ENCODE measurements around the gene SCG3. TPM values are rescaled to one million over a fixed set of nuclear protein-coding genes. Genes with fewer than 3 reads are reported as not detected.

Gene SCG3
- total RNA-seq, 2 donors from 2014 or later, result 2.9 to 6.3 TPM

DNA sequence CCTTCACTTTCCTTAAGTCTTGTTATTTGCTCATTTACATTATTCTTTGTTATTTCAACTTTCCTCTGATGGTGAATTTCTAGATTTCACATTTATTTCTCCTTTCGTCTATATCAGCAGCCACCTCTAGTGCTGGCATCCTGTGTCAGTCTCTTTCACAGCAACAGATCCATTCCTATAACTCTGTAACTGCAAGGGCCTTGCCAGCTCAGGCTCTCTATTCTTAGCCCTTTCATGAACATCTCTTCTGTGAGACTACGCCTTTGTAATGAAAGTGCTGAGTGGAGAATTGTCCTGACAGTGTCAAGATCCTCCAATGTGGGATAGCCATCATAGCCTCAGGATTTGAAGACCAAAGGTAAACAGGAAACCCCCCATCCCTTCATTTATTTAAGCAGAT is 3.9 kb upstream of the SCG3 start:
- H3K4me1 ChIP-seq, result peaks cover 9% of the 10 kb centered on the region
- intact Hi-C loops (cut with DNase I), result no loop called here
- no peak for TF ChIP-seq POLR2A (IDR thresholded peaks at IDR 0.05)
- TF ChIP-seq, protein P1, sequence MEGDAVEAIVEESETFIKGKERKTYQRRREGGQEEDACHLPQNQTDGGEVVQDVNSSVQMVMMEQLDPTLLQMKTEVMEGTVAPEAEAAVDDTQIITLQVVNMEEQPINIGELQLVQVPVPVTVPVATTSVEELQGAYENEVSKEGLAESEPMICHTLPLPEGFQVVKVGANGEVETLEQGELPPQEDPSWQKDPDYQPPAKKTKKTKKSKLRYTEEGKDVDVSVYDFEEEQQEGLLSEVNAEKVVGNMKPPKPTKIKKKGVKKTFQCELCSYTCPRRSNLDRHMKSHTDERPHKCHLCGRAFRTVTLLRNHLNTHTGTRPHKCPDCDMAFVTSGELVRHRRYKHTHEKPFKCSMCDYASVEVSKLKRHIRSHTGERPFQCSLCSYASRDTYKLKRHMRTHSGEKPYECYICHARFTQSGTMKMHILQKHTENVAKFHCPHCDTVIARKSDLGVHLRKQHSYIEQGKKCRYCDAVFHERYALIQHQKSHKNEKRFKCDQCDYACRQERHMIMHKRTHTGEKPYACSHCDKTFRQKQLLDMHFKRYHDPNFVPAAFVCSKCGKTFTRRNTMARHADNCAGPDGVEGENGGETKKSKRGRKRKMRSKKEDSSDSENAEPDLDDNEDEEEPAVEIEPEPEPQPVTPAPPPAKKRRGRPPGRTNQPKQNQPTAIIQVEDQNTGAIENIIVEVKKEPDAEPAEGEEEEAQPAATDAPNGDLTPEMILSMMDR (IDR thresholded peaks at IDR 0.05), result no peak

DNA sequence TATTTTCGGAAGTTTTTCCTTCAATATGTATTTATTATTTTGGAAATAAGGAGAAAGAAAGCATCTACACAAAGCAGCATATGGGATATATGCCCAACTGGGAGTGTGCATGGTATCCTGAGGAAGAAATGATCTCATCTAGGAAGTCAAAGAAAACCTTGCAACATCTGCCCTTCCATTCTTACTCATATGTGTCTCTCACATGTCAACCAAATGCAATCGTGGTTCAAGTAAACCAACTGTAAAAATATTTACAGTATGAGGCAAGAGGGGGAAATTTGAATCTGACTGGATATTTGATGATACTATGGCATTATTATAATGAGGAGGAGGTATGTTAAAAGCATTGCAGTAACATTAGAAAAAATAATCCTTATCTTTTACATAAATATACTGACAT is 3.2 kb upstream of the SCG3 start:
- no peaks in the 10 kb centered on the region for H3K27me3 ChIP-seq
- H3K27ac ChIP-seq, result no peak overlapping the region
- ATAC-seq, result no peak
- no peak overlapping the region for H3K4me3 ChIP-seq
- intact Hi-C loops (cut with DNase I), result no loop called here
- TF ChIP-seq, protein P1 (IDR thresholded peaks at IDR 0.05), result no peak
- TF ChIP-seq POLR2A (IDR thresholded peaks at IDR 0.05), result no peak
- H3K9me3 ChIP-seq, result no peaks in the 10 kb centered on the region
- no peaks in the 10 kb centered on the region for H3K36me3 ChIP-seq (replicated peaks in 1 of 2; ENCODE audit: insufficient read depth in 1 of 2, low read depth in 2 of 2)
- peaks cover 9% of the 10 kb centered on the region for H3K4me1 ChIP-seq
- DNase-seq, result no peak
- WGBS, 2 donors, result 42 to 47% methylated on average over 2 of the region's 2 CpGs

More for the DNA sequence above, 3.9 kb upstream of the SCG3 start:
- no peak overlapping the region for H3K4me3 ChIP-seq
- H3K9me3 ChIP-seq, result no peaks in the 10 kb centered on the region
- H3K27me3 ChIP-seq, result no peaks in the 10 kb centered on the region
- no peaks in the 10 kb centered on the region for H3K36me3 ChIP-seq (replicated peaks in 1 of 2; ENCODE audit: insufficient read depth in 1 of 2, low read depth in 2 of 2)
- DNase-seq (no peak), ATAC-seq (no peak)
- WGBS, 2 donors, result 85% methylated on average over 2 of the region's 2 CpGs
- H3K27ac ChIP-seq, result no peak overlapping the region

DNA sequence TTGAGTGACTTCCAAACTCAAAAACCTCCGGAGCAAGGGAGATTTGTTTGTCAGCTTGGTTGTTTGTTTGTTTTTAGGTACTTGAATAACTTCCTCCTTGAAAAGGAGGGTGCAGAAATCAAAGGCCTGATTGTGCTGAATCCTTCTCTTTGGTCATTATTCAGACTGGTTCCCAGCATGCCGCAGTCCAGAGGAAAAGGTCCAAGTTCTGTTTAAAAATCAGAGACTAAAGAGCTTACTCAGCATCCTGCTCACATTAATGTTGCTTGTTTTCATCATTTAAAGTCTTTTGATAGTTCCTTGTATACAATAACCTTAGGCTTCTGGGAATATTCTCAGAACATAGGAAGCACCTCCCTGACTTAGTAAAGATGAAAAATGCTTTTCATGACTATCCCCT is 982 bp upstream of the SCG3 start:
- Histone ChIP-seq H3K27ac (no peak overlapping the region), H3K4me3 (no peak overlapping the region), H3K27me3 (no peaks in the 10 kb centered on the region), H3K36me3 (replicated peaks in 1 of 2; ENCODE audit: insufficient read depth in 1 of 2, low read depth in 2 of 2) (no peaks in the 10 kb centered on the region), H3K9me3 (no peaks in the 10 kb centered on the region), H3K4me1 (peaks cover 9% of the 10 kb centered on the region)
- intact Hi-C loops (cut with DNase I), result no loop called here
- DNase-seq (no peak), ATAC-seq (no peak)
- WGBS, 2 donors, result 33 to 40% methylated on average over 2 of the region's 2 CpGs
- TF ChIP-seq, protein P1 (IDR thresholded peaks at IDR 0.05), result no peak

DNA sequence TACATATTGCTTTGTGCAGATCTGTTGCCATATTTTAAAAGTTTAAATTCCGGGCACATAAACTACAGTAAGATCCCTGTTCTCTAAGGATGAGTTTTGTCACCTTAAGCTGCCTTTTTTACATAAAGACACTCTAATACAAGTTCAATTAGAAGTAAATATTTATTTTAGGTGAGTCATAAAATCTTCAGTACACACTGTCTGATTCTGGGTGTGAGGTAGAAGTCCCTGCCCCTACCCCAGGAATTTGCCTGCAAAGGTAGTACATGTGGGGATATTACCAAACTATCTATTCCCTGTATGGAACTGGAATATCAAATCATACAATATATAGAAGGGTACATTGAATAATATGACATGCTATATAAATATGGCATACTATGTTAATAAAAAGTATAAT is 6.3 kb downstream of the SCG3 start:
- 0% methylated on average over 1 of the region's 1 CpG for WGBS, 2 donors
- Histone ChIP-seq H3K4me3 (no peak overlapping the region), H3K27me3 (no peaks in the 10 kb centered on the region), H3K9me3 (no peaks in the 10 kb centered on the region), H3K27ac (no peak overlapping the region), H3K4me1 (no peaks in the 10 kb centered on the region), H3K36me3 (replicated peaks in 1 of 2; ENCODE audit: insufficient read depth in 1 of 2, low read depth in 2 of 2) (no peaks in the 10 kb centered on the region)
- intact Hi-C loops (cut with DNase I), result no loop called here
- DNase-seq, result no peak
- no peak for TF ChIP-seq POLR2A (IDR thresholded peaks at IDR 0.05)
- TF ChIP-seq, protein P1 (IDR thresholded peaks at IDR 0.05), result no peak
- ATAC-seq, result no peak

DNA sequence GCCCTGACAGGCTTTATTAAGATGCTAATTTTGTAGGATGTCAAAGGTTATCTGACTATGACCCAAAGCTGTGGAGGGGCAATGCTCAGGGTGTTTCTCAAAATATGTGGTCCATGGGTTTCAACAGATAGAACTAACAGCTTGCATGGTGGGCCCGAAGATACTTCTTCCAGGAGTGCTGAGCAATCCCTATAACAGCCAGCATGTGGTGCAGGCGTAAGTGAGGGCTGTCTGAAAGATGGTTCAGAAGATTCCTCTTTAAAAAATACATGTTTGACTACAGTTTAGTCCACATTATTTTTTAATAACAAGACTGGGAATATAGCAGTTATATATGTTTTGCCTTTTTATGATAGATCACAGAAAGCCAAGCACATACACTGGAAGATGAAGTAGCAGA is 7.6 kb downstream of the SCG3 start:
- ATAC-seq, result no peak
- intact Hi-C loops (cut with DNase I), result no loop called here

More for the DNA sequence above, 7.6 kb downstream of the SCG3 start:
- no peak overlapping the region for H3K4me3 ChIP-seq
- H3K36me3 ChIP-seq (replicated peaks in 1 of 2; ENCODE audit: insufficient read depth in 1 of 2, low read depth in 2 of 2), result no peaks in the 10 kb centered on the region
- TF ChIP-seq POLR2A (IDR thresholded peaks at IDR 0.05), result no peak
- TF ChIP-seq, protein P1 (IDR thresholded peaks at IDR 0.05), result no peak
- no peak overlapping the region for H3K27ac ChIP-seq
- 77 to 85% methylated on average over 2 of the region's 2 CpGs for WGBS, 2 donors
- no peaks in the 10 kb centered on the region for H3K27me3 ChIP-seq
- DNase-seq, result no peak
- no peaks in the 10 kb centered on the region for H3K9me3 ChIP-seq
- no peaks in the 10 kb centered on the region for H3K4me1 ChIP-seq
